Ovary (tissue), 10 donors: Measurements from ENCODE around the gene ZNF440. TPM values are rescaled to one million over a fixed set of nuclear protein-coding genes. Genes with fewer than 3 reads are reported as not detected.
"Not testable (repeated sequence)": the region's sequence is repeated elsewhere in the genome, so short reads cannot be mapped to it uniquely, and the experiment has no call there.

Experiments used
- DNase-seq, 5 donors: peaks; one replicate each; pipeline ENCODE4 v3.0.0-alpha.2; 2019 to 2020
- H3K27ac ChIP-seq, 2 donors: fragments of 200-600 bp; one replicate each; pipeline versions ENCODE4 v1.5.1 to v1.8.0; 2019 to 2022
- H3K27me3 ChIP-seq: fragments of 200-600 bp; one replicate; pipeline ENCODE4 v1.8.0; 2022
- H3K36me3 ChIP-seq: fragments of 200-600 bp; sonication (generic); one replicate; pipeline ENCODE4 v1.5.1; 2019
- H3K4me1 ChIP-seq: one replicate; pipeline ENCODE4 v1.8.1; 2013; ENCODE audit warnings: mild to moderate bottlenecking, moderate library complexity; ENCODE audit not compliant: insufficient read depth
- H3K4me3 ChIP-seq: fragments of 200-600 bp; sonication (generic); one replicate; pipeline ENCODE4 v1.5.1; 2017
- H3K9me3 ChIP-seq, 2 donors: fragments of 200-600 bp in 1 of 2; sonication (generic) in 1 of 2; one replicate each; pipeline versions ENCODE4 v1.5.1 to v1.8.1; 2013 to 2019; ENCODE audit warnings: mild to moderate bottlenecking in 1 of 2, moderate library complexity in 1 of 2
- CTCF ChIP-seq, 3 donors: fragments of 450-650 bp in 2 of 3; fragments of 200-600 bp in 1 of 3; IDR thresholded peaks; one replicate each; pipeline versions ENCODE4 v1.5.1 to v1.8.0; 2016 to 2022; ENCODE audit warnings: antibody characterized with exemption in 3 of 3, mild to moderate bottlenecking in 1 of 3
- EP300 ChIP-seq: sonication (generic); formaldehyde crosslinking; IDR thresholded peaks from one replicate; pipeline ENCODE4 v1.6.1; 2017; ENCODE audit warnings: antibody characterized with exemption
- POLR2A ChIP-seq: fragments of 450-650 bp; IDR thresholded peaks from one replicate; pipeline ENCODE4 v1.6.1; 2017; ENCODE audit warnings: antibody characterized with exemption, mild to moderate bottlenecking, moderate library complexity
- WGBS, 3 donors: extraction: QIAGEN DNeasy Blood & Tissue Kit in 1 of 3; methylation state at CpG; one replicate each; pipeline versions ENCODE4 v1.1.5 to v1.1.7; 2013 to 2017; 5-methylcytosine and 5-hydroxymethylcytosine counted together
- intact Hi-C, 4 donors: fragments of 100-400 bp; cut with DNase I; formaldehyde crosslinking; loops; one replicate each; pipeline versions ENCODE4 v1.11.0 to v1.15.1; 2022 to 2023
- long read RNA-seq, 3 donors: library from polyadenylated mRNA in 2 of 3; unstranded in 2 of 3; transcript quantifications; one replicate each; pipeline ENCODE4 v2.0.0 and lab custom pipeline, GENCODE V29; 2021 to 2026
- polyA plus RNA-seq, 2 donors: library from polyadenylated mRNA; stranded (reverse); fragments of 200-250 nt in 1 of 2; fragments of 350-450 nt in 1 of 2; fragmentation: Illumina TruSeq in 1 of 2; extraction: RNeasy Lipid Tissue Mini Kit (QIAGEN cat#74804) in 1 of 2; gene quantifications; one replicate each; pipeline ENCODE4 v1.2.3, GENCODE V29; 2013 to 2014
- total RNA-seq, 7 donors: library from RNA; depleted of rRNA in 2 of 7; stranded (reverse); fragments of >200 nt in 2 of 7; fragmentation: NEBNext Ultra II Directional in 3 of 7; extraction: Animal tissue kit (Norgen Biotek cat#: 25700) in 3 of 7; gene quantifications; one replicate each; pipeline versions ENCODE4 v1.1.0 to v1.2.4, GENCODE V29; 2016 to 2023
- donor health status: DM: no; HTN: no; CAD: no; lungs with moderate emphysema.
- donor health status: DM: no; HTN: no; CAD: no.
- donor health status: Bipolar disorder and iron deficiency.
- donor health status: DM: yes; HTN: yes; CAD: no.
- donor health status: DM: no; HTN: no; CAD: no.
- donor health status: DM: yes; HTN: yes; CAD: no.

ZNF440 gene
- total RNA-seq (10 to 100 TPM in 5 of 7 donors, 1 to 10 TPM in 2; 6.6 to 21.6 (median 12.1) TPM), polyA plus RNA-seq (1 to 10 TPM; 3.0 to 5.0 TPM)
- long read RNA-seq, donor 1, partial matches to known transcripts, result 0 of 3 reads
- long read RNA-seq, donor 1, other reads (novel, unspliced or antisense), result 3 of 3 reads
- long read RNA-seq, donor 2, partial matches to known transcripts, result 0 of 1 reads
- long read RNA-seq, donor 2, other reads (novel, unspliced or antisense), result 0 of 1 reads
- long read RNA-seq, donor 3, full-length matches to known transcripts, result 3 of 7 reads
- long read RNA-seq, donor 3, partial matches to known transcripts, result 0 of 7 reads
- long read RNA-seq, donor 3, other reads (novel, unspliced or antisense), result 4 of 7 reads

GRCh38 chr19:11814029-11814699 lies at the start of gene ZNF440:
ZNF440 (plus strand) TSS chr19:11814273; CDS start chr19:11814448, 175 bp downstream.
- DNase-seq, result peak; percentile 93 to 97 (median 95)
- WGBS, 3 donors, result 0 to 1% (median 0%) methylated on average over 47 to 55 of the region's 55 CpGs
- H3K27me3 ChIP-seq, result no peaks in the 10 kb centered on the region
- H3K4me1 ChIP-seq, result no peaks in the 10 kb centered on the region
- no peaks in the 10 kb centered on the region for H3K9me3 ChIP-seq
- no peaks in the 10 kb centered on the region for H3K36me3 ChIP-seq
- no peak for TF ChIP-seq EP300
- peak; percentile 67 for TF ChIP-seq POLR2A
- intact Hi-C loops, result loop anchor here in 1 of 4 donors (5.0 kb wide), 1 partner anchor 343 kb away; the partner anchor contains the start of gene ZNF625
- peak within 1 kb of the TSS; percentile 62 for H3K4me3 ChIP-seq
- H3K27ac ChIP-seq, result peak within 1 kb of the TSS; percentile 5 to 70

GRCh38 chr19:11766597-11767591 lies 47.2 kb upstream of the ZNF440 start, which contains the start of gene ZNF441:
ZNF441 (plus strand) TSS chr19:11767000; CDS start chr19:11767194, 194 bp downstream.
- H3K4me1 ChIP-seq, result peaks cover 8% of the 10 kb centered on the region
- peaks cover 0 to 3% of the 10 kb centered on the region in 2 donors for H3K9me3 ChIP-seq
- TF ChIP-seq CTCF (IDR thresholded peaks at IDR 0.05) (peak in 1 of 3 donors; percentile 31), POLR2A (peak; percentile 61), EP300 (no peak)
- peak within 1 kb of the TSS; percentile 81 to 84 for H3K27ac ChIP-seq
- peak within 1 kb of the TSS; percentile 92 for H3K4me3 ChIP-seq
- DNase-seq, result peak; percentile 95 to 97 (median 96)
- 0 to 1% (median 0%) methylated on average over 57 to 61 of the region's 61 CpGs for WGBS, 3 donors
- H3K36me3 ChIP-seq, result no peaks in the 10 kb centered on the region
- H3K27me3 ChIP-seq, result no peaks in the 10 kb centered on the region
- intact Hi-C loops, result no loop called here

GRCh38 chr19:11767633-11768133 lies 46.4 kb upstream of the ZNF440 start:
- H3K4me3 ChIP-seq, result peak overlapping the region; percentile 92
- intact Hi-C loops, result no loop called here
- peaks cover 8% of the 10 kb centered on the region for H3K4me1 ChIP-seq
- 0 to 2% (median 1%) methylated on average over 20 of the region's 20 CpGs for WGBS, 3 donors
- no peaks in the 10 kb centered on the region for H3K27me3 ChIP-seq
- peak; percentile 20 to 50 (median 25) for DNase-seq
- H3K36me3 ChIP-seq, result no peaks in the 10 kb centered on the region
- H3K9me3 ChIP-seq, result peaks cover 0 to 3% of the 10 kb centered on the region in 2 donors
- H3K27ac ChIP-seq, result peak overlapping the region; percentile 81 to 84
- TF ChIP-seq POLR2A, result no peak
- TF ChIP-seq CTCF (IDR thresholded peaks at IDR 0.05), result no peak
- TF ChIP-seq EP300, result no peak

GRCh38 chr19:11769995-11770394 lies 44.1 kb upstream of the ZNF440 start:
- Histone ChIP-seq H3K4me1 (peaks cover 8% of the 10 kb centered on the region), H3K4me3 (no peak overlapping the region), H3K36me3 (no peaks in the 10 kb centered on the region), H3K9me3 (peaks cover 0 to 3% of the 10 kb centered on the region in 2 donors), H3K27me3 (no peaks in the 10 kb centered on the region), H3K27ac (no peak overlapping the region)
- no peak for DNase-seq
- WGBS, 3 donors, result 94 to 99% (median 98%) methylated on average over 4 of the region's 4 CpGs
- TF ChIP-seq CTCF (IDR thresholded peaks at IDR 0.05), result no peak
- no peak for TF ChIP-seq EP300
- no peak for TF ChIP-seq POLR2A
- intact Hi-C loops, result no loop called here

GRCh38 chr19:11771520-11771919 lies 42.6 kb upstream of the ZNF440 start:
- H3K9me3 ChIP-seq, H3K4me1 ChIP-seq, H3K4me3 ChIP-seq, H3K27ac ChIP-seq, intact Hi-C loops, DNase-seq, H3K36me3 ChIP-seq, H3K27me3 ChIP-seq: not testable (repeated sequence)
- 70 to 75% (median 72%) methylated on average over 11 of the region's 11 CpGs for WGBS, 3 donors

- H3K27me3 ChIP-seq, H3K4me3 ChIP-seq, H3K27ac ChIP-seq, H3K36me3 ChIP-seq, intact Hi-C loops, DNase-seq, H3K4me1 ChIP-seq: not testable (repeated sequence)
- WGBS, 3 donors, result 97 to 98% (median 98%) methylated on average over 11 of the region's 11 CpGs
- peaks cover 4 to 42% of the 10 kb centered on the region in 2 donors for H3K9me3 ChIP-seq
Observed at GRCh38 chr19:11776669-11777068, 37.4 kb upstream of the ZNF440 start.
